ENCODE data around the gene HOXA5.
A peak's percentile ranks its signal among the peaks of the same experiment; 100 is the strongest.

Gene HOXA5

DNA sequence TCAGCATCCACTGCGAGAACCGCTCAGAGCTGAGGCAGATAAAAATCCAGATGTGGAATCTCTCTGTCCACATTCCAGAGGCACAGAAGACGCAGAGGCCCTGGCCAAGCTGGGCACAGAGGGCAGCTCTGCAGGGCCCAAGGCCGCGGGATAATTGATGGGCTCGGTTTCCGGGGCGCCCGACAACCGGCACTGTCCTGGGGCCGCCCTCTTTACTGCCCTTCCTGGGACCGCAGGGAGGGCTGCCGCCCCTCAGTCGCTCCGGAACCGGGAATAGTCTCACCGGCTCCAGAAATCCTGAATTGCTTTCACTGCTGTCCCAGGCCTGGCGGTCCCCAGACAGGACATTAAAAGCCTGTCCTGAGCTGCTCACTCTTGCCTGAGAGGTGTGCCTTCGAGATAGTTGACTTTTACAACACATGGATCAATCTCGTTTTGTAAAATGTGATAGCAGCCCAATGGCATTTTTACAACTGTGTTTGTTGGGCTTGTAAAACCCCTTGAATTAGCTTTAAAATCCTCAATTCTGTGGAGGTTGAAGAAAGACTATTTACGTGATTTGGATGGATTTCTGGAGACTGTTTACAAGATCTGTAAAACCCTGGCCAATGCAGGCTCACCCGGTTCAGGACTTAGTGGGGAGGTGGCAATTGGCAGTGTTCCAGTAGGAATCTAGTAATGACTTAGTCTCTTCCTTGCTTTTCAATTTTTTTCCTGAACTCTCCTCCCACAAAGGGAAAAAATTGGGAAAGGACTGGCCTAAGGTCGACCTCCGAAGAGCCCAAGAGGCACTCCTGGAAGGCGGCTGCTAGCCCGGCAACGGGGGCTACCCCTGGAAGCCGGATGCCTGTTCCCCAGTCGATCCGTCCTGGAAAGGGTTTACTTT is 5.5 kb upstream of the HOXA5 start (continued):
- TF ChIP-seq, protein P1, sequence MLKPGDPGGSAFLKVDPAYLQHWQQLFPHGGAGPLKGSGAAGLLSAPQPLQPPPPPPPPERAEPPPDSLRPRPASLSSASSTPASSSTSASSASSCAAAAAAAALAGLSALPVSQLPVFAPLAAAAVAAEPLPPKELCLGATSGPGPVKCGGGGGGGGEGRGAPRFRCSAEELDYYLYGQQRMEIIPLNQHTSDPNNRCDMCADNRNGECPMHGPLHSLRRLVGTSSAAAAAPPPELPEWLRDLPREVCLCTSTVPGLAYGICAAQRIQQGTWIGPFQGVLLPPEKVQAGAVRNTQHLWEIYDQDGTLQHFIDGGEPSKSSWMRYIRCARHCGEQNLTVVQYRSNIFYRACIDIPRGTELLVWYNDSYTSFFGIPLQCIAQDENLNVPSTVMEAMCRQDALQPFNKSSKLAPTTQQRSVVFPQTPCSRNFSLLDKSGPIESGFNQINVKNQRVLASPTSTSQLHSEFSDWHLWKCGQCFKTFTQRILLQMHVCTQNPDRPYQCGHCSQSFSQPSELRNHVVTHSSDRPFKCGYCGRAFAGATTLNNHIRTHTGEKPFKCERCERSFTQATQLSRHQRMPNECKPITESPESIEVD (tag by site-specific recombination; IDR thresholded peaks at IDR 0.05), result peak; percentile 99
- TF ChIP-seq KLF9 (tag by site-specific recombination; IDR thresholded peaks at IDR 0.05; ENCODE audit: low read depth) (peak; percentile 17; the same call in 1 of the 2 replicates), KLF10 (tag by site-specific recombination; IDR thresholded peaks at IDR 0.05) (peak; percentile 22; the same call in 1 of the 2 replicates), IKZF3 (tag by site-specific recombination; IDR thresholded peaks at IDR 0.05) (peak; percentile 85), GFI1B (tag by site-specific recombination; IDR thresholded peaks at IDR 0.05) (peak; percentile 71; the same call in 1 of the 2 replicates), ZNF366 (tag by site-specific recombination; conservative IDR thresholded peaks at IDR 0.05) (peak; percentile 45; the same call in 1 of the 2 replicates)
- TF ChIP-seq, protein P2, sequence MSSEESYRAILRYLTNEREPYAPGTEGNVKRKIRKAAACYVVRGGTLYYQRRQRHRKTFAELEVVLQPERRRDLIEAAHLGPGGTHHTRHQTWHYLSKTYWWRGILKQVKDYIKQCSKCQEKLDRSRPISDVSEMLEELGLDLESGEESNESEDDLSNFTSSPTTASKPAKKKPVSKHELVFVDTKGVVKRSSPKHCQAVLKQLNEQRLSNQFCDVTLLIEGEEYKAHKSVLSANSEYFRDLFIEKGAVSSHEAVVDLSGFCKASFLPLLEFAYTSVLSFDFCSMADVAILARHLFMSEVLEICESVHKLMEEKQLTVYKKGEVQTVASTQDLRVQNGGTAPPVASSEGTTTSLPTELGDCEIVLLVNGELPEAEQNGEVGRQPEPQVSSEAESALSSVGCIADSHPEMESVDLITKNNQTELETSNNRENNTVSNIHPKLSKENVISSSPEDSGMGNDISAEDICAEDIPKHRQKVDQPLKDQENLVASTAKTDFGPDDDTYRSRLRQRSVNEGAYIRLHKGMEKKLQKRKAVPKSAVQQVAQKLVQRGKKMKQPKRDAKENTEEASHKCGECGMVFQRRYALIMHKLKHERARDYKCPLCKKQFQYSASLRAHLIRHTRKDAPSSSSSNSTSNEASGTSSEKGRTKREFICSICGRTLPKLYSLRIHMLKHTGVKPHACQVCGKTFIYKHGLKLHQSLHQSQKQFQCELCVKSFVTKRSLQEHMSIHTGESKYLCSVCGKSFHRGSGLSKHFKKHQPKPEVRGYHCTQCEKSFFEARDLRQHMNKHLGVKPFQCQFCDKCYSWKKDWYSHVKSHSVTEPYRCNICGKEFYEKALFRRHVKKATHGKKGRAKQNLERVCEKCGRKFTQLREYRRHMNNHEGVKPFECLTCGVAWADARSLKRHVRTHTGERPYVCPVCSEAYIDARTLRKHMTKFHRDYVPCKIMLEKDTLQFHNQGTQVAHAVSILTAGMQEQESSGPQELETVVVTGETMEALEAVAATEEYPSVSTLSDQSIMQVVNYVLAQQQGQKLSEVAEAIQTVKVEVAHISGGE (tag by site-specific recombination; conservative IDR thresholded peaks at IDR 0.05; ENCODE audit: low read depth), result peak; percentile 10; the same call in 1 of the 2 replicates
- TF ChIP-seq, protein P3, sequence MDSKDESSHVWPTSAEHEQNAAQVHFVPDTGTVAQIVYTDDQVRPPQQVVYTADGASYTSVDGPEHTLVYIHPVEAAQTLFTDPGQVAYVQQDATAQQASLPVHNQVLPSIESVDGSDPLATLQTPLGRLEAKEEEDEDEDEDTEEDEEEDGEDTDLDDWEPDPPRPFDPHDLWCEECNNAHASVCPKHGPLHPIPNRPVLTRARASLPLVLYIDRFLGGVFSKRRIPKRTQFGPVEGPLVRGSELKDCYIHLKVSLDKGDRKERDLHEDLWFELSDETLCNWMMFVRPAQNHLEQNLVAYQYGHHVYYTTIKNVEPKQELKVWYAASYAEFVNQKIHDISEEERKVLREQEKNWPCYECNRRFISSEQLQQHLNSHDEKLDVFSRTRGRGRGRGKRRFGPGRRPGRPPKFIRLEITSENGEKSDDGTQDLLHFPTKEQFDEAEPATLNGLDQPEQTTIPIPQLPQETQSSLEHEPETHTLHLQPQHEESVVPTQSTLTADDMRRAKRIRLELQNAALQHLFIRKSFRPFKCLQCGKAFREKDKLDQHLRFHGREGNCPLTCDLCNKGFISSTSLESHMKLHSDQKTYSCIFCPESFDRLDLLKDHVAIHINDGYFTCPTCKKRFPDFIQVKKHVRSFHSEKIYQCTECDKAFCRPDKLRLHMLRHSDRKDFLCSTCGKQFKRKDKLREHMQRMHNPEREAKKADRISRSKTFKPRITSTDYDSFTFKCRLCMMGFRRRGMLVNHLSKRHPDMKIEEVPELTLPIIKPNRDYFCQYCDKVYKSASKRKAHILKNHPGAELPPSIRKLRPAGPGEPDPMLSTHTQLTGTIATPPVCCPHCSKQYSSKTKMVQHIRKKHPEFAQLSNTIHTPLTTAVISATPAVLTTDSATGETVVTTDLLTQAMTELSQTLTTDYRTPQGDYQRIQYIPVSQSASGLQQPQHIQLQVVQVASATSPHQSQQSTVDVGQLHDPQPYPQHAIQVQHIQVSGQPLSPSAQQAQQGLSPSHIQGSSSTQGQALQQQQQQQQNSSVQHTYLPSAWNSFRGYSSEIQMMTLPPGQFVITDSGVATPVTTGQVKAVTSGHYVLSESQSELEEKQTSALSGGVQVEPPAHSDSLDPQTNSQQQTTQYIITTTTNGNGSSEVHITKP (tag by site-specific recombination; IDR thresholded peaks at IDR 0.05), result peak; percentile 66

DNA sequence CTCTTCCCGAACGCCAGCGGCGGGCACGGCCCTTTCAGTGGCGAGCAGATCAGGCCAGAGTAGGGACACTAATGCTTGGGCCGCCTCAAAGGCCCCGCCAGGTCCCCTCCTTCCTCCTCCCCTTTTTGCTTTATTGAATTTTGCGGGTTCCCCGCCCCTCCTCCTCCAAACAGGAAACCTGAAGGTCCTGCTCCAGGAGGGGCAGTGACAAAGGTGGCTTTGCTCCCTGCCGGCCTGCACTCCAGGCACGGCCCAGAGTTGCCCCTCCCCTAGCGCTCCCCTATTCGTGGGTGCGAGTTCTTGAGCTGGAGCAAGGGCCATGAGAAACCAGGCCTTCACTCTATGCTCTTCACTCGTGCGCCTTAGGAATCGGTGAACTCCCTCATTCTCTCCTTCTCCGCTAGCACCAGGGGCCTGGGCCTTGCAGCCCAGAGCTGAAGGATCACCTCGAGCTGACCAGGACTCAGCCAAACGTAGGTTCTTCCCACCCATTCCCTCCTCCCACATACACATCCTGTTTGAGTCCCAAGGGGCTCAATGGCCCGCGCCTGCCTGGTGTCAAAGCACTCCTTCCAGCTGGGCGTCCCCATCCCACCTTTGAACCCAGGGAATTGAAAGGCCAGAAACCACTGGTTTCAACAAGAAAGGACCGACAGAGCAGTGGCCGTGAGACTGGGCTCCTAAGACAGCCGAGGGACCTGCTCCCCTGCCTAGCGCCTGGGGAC is 4.7 kb upstream of the HOXA5 start:
- H3K27ac ChIP-seq (ENCODE audit: extremely low read depth, low read depth, low read length), result peak overlapping the region; percentile 99
- ChIA-PET POLR2A (interaction anchor here (0.5 to 5.6 kb wide), 13 partner anchors 9 to 1286 kb away, joined by 3 to 42 read pairs (median 4); partner anchors contain the start of genes HOXA1, HOXA10, HOXA7 and HOXA9), CTCF (interaction anchor here (0.6 to 4.3 kb wide), 11 partner anchors 8 to 1255 kb away, joined by 3 to 50 read pairs (median 3); partner anchors contain the start of gene HOXA4)
- H3K36me3 ChIP-seq (ENCODE audit: control insufficient read depth in 2 of 2, insufficient read depth in 1 of 2, low read length in 2 of 2), result peaks cover 0 to 53% of the 10 kb centered on the region in 2 experiments; a peak in 2 of 3 replicates
- no peaks in the 10 kb centered on the region for H3K9me3 ChIP-seq (ENCODE audit: control insufficient read depth, insufficient read depth, low read depth, low read length)
- peaks cover 18% of the 10 kb centered on the region for H3K4me1 ChIP-seq (ENCODE audit: control insufficient read depth, insufficient read depth, low read length)
- peak overlapping the region; percentile 59 for H3K4me3 ChIP-seq (ENCODE audit: low read depth, low read length)
- TF ChIP-seq, protein P4, sequence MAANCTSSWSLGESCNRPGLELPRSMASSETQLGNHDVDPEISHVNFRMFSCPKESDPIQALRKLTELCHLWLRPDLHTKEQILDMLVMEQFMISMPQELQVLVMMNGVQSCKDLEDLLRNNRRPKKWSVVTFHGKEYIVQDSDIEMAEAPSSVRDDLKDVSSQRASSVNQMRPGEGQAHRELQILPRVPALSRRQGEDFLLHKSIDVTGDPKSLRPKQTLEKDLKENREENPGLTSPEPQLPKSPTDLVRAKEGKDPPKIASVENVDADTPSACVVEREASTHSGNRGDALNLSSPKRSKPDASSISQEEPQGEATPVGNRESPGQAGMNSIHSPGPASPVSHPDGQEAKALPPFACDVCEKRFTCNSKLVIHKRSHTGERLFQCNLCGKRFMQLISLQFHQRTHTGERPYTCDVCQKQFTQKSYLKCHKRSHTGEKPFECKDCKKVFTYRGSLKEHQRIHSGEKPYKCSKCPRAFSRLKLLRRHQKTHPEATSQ (tag by site-specific recombination; IDR thresholded peaks at IDR 0.05), result no peak
- TF ChIP-seq ZIC2 (tag by site-specific recombination; IDR thresholded peaks at IDR 0.05), result peak; percentile 32
- TF ChIP-seq ZSCAN30 (tag by site-specific recombination; IDR thresholded peaks at IDR 0.05), result 0 out of 2 replicates have a peak, but pooled peaks have one; percentile 13
- TF ChIP-seq, protein P3 (tag by site-specific recombination; IDR thresholded peaks at IDR 0.05), result peak; percentile 68
- TF ChIP-seq ZNF501 (tag by site-specific recombination; IDR thresholded peaks at IDR 0.05), result peak; percentile 15; the same call in 1 of the 2 replicates
- TF ChIP-seq KLF16 (tag by site-specific recombination; IDR thresholded peaks at IDR 0.05), result 0 out of 2 replicates have a peak, but pooled peaks have one; percentile 17
- no peak for TF ChIP-seq ZNF16 (tag by site-specific recombination; IDR thresholded peaks at IDR 0.05; ENCODE audit: low read depth)
- no peak for TF ChIP-seq HOXC10 (CRISPR knock-in tag; IDR thresholded peaks at IDR 0.05)
- no peak for TF ChIP-seq ZNF658 (tag by site-specific recombination; IDR thresholded peaks at IDR 0.05)
- TF ChIP-seq ZNF792 (tag by site-specific recombination; IDR thresholded peaks at IDR 0.05), result no peak
- TF ChIP-seq ZBTB48 (tag by site-specific recombination; IDR thresholded peaks at IDR 0.05), result peak; percentile 53; the same call in 1 of the 2 replicates
